ENCODE measurements around the gene UTP14C. TPM values are rescaled to one million over a fixed set of nuclear protein-coding genes. Genes with fewer than 3 reads are reported as not detected.
"Not testable (repeated sequence)": the region's sequence is repeated elsewhere in the genome, so short reads cannot be mapped to it uniquely, and the experiment has no call there.

UTP14C gene
- total and polyA plus RNA-seq, 8 donors, result 16.9 to 33.4 (median 31.5) TPM

DNA sequence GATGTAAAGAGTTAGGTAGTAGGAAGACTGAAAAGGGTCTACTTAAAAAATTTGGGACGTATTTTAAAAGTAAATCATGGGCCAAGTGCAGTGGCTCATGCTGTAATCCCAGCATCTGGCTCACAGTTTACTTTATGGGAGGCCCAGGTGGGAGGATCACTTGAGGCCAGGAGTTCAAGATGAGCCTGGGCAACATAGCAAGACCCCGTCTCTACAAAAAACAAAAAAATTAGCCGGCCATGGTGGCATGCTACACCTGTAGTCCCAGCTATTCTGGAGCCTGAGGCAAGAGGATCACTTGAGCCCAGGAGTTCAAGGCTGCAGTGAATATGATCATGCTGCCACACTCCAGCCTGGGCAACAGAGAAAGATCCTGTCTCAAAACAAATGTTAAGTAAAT lies 23.0 kb downstream of the UTP14C start:
- intact Hi-C loops (cut with DNase I), result no loop called here
- TF ChIP-seq CTCF (IDR thresholded peaks at IDR 0.05), result no peak
- H3K4me3 ChIP-seq, result no peak overlapping the region

DNA sequence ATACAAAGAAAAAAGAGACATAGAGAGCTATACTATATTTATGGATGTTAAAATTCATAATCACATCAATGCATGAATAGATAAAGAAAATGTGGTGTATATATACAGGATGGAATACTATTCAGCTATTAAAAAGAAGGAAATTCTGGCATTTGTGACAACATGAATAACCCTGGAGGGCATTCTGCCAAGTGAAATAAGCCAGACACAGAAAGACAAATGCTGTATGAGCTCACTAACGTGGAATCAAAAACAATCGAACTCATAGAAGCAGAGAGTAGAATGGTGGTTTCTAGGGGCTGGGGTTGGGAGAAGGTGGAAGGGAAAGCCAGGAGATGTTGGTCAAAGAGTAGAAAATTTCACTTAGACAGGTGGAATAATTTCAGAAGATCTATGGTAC lies 24.0 kb downstream of the UTP14C start:
- H3K4me1 ChIP-seq, result no peaks in the 10 kb centered on the region
- DNase-seq (no peak), ATAC-seq (no peak)
- H3K9me3 ChIP-seq, result no peaks in the 10 kb centered on the region
- no peaks in the 10 kb centered on the region for H3K36me3 ChIP-seq
- H3K27ac ChIP-seq, result no peak overlapping the region
- intact Hi-C loops (cut with DNase I), result no loop called here
- H3K27me3 ChIP-seq, result no peaks in the 10 kb centered on the region
- no peak overlapping the region for H3K4me3 ChIP-seq
- no peak for TF ChIP-seq CTCF (IDR thresholded peaks at IDR 0.05)

More for the DNA sequence above, 23.0 kb downstream of the UTP14C start:
- Histone ChIP-seq H3K27me3 (no peaks in the 10 kb centered on the region), H3K4me1 (no peaks in the 10 kb centered on the region), H3K36me3 (no peaks in the 10 kb centered on the region), H3K9me3 (no peaks in the 10 kb centered on the region), H3K27ac (no peak overlapping the region)
- ATAC-seq, result no peak
- DNase-seq, result no peak

DNA sequence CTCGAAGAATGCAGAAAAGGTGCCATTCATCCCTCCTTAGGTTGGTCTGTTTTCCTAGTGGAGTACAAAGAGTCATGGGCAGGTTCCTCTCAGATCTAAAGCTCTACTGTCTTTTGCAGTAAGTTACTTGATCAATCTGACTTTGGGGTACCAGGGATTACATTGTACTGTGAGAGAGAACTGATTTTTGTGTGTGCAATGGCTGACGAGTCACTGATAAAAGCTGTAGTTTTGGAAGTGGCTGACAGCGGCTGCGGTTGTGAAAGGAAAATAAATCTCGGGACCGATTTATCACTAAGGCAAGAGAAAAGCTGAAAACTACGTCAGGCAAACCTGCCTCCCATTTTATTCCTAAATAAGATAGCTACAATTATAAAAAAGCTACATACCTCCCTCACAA lies 26.9 kb downstream of the UTP14C start:
- Histone ChIP-seq H3K4me3 (no peak overlapping the region), H3K27me3 (no peaks in the 10 kb centered on the region), H3K9me3 (peaks cover 0 to 3% of the 10 kb centered on the region in 2 donors), H3K27ac (no peak overlapping the region), H3K4me1 (no peaks in the 10 kb centered on the region), H3K36me3 (no peaks in the 10 kb centered on the region)
- no peak for ATAC-seq
- no peak for DNase-seq
- intact Hi-C loops (cut with DNase I), result no loop called here
- TF ChIP-seq CTCF (IDR thresholded peaks at IDR 0.05), result no peak

GRCh38 chr13:52053460-52053859 lies 29.0 kb downstream of the UTP14C start:
- H3K27me3 ChIP-seq, result no peaks in the 10 kb centered on the region
- H3K36me3 ChIP-seq, result no peaks in the 10 kb centered on the region
- no peak overlapping the region for H3K4me3 ChIP-seq
- no peak overlapping the region for H3K27ac ChIP-seq
- intact Hi-C loops (cut with DNase I), result no loop called here
- H3K9me3 ChIP-seq, result peaks cover 0 to 3% of the 10 kb centered on the region in 2 donors
- no peak for ATAC-seq
- H3K4me1 ChIP-seq, result no peaks in the 10 kb centered on the region
- no peak for TF ChIP-seq CTCF (IDR thresholded peaks at IDR 0.05)
- no peak for DNase-seq

DNA sequence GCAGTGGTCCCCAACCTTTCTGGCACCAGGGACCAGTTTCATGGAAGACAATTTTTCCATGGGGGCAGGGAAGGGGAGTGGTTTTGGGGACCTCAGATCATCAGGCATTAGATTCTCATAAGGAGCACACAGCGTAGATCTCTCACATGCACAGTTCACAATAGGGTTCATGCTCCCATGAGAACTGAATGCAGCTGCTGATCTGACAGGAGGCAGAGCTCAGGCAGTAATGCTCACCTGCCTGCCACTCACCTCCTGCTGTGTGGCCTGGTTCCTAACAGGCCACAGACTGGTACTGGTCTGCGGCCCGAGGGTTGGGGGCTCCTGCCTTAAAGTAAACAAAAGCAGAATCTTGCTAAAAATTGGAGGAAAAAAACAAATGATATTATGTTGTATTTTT lies 36.6 kb downstream of the UTP14C start:
- H3K4me3 ChIP-seq; DNase-seq; H3K36me3 ChIP-seq; intact Hi-C loops (cut with DNase I); H3K27ac ChIP-seq; H3K27me3 ChIP-seq; ATAC-seq; H3K4me1 ChIP-seq: not testable (repeated sequence)
- peaks cover 0 to 11% of the 10 kb centered on the region in 2 donors for H3K9me3 ChIP-seq

- Histone ChIP-seq H3K27me3 (no peaks in the 10 kb centered on the region), H3K36me3 (no peaks in the 10 kb centered on the region), H3K4me1 (no peaks in the 10 kb centered on the region), H3K9me3 (peaks cover 0 to 16% of the 10 kb centered on the region in 2 donors), H3K4me3 (no peak overlapping the region), H3K27ac (no peak overlapping the region)
- intact Hi-C loops (cut with DNase I), result no loop called here
- DNase-seq, result no peak
- no peak for ATAC-seq
- TF ChIP-seq CTCF (IDR thresholded peaks at IDR 0.05), result no peak
Observed at GRCh38 chr13:52061587-52061986, 37.1 kb downstream of the UTP14C start.
